PFSK-1 (cell line): Measurements from ENCODE around the gene CCSER1.

Experiments
- FOXP2 ChIP-seq: optimal IDR thresholded peaks from 2 replicates; pipeline ENCODE3; 2011; ENCODE audit warnings: borderline replicate concordance, control low read depth, inconsistent platforms; ENCODE audit not compliant: insufficient read depth; ENCODE audit errors: extremely low read length, extremely low read depth
- POLR2AphosphoS5 ChIP-seq: IDR thresholded peaks from 2 replicates; pipeline ENCODE4 v1.6.1; 2012; ENCODE audit warnings: low read depth, mild to moderate bottlenecking, control low read depth, low read length, moderate library complexity
- SIN3A ChIP-seq: IDR thresholded peaks from 2 replicates; pipeline ENCODE4 v1.6.1; 2012; ENCODE audit warnings: mild to moderate bottlenecking, low read length, moderate library complexity, borderline replicate concordance; ENCODE audit not compliant: insufficient read depth
- TAF1 ChIP-seq: IDR thresholded peaks from 2 replicates; pipeline ENCODE4 v1.6.1; 2012; ENCODE audit warnings: low read length, control low read depth, borderline replicate concordance; ENCODE audit not compliant: insufficient read depth
- TF ChIP-seq, protein P1 (sequence below), 2 experiments: IDR thresholded peaks; 2 replicates each; pipeline versions ENCODE4 v1.6.1 to v1.8.0; 2011 to 2012; ENCODE audit warnings: low read depth in 2 of 2, low read length in 2 of 2, control low read depth in 1 of 2, inconsistent platforms in 1 of 2, mild to moderate bottlenecking in 1 of 2, moderate library complexity in 1 of 2; ENCODE audit not compliant: insufficient read depth in 1 of 2

DNA sequence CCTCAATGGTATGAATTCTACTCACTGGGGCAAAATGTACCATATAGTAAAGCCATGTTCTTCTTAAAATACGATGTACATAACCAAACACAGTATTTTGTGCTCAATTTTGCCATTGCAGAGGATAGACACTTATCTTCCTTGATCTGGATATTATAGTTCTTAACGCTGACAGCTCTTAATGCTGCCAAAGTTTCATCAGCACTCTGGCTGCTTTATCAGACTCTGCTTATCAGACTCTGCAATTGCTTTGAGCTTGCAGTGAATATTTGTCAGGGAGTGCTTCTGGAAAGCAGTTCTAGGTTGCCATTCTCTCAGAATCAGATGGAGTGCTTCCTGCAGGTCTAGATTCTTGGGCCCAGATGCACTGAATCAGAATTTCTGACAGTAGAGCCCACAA is 863.1 kb downstream of the CCSER1 start:
- TF ChIP-seq, protein P1, sequence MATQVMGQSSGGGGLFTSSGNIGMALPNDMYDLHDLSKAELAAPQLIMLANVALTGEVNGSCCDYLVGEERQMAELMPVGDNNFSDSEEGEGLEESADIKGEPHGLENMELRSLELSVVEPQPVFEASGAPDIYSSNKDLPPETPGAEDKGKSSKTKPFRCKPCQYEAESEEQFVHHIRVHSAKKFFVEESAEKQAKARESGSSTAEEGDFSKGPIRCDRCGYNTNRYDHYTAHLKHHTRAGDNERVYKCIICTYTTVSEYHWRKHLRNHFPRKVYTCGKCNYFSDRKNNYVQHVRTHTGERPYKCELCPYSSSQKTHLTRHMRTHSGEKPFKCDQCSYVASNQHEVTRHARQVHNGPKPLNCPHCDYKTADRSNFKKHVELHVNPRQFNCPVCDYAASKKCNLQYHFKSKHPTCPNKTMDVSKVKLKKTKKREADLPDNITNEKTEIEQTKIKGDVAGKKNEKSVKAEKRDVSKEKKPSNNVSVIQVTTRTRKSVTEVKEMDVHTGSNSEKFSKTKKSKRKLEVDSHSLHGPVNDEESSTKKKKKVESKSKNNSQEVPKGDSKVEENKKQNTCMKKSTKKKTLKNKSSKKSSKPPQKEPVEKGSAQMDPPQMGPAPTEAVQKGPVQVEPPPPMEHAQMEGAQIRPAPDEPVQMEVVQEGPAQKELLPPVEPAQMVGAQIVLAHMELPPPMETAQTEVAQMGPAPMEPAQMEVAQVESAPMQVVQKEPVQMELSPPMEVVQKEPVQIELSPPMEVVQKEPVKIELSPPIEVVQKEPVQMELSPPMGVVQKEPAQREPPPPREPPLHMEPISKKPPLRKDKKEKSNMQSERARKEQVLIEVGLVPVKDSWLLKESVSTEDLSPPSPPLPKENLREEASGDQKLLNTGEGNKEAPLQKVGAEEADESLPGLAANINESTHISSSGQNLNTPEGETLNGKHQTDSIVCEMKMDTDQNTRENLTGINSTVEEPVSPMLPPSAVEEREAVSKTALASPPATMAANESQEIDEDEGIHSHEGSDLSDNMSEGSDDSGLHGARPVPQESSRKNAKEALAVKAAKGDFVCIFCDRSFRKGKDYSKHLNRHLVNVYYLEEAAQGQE (IDR thresholded peaks at IDR 0.05; ENCODE audit: insufficient read depth in 1 of 2, low read depth in 2 of 2, low read length in 2 of 2), result no peak
- TF ChIP-seq SIN3A (no peak), POLR2AphosphoS5 (no peak), TAF1 (no peak), FOXP2 (no peak)
